MV-4-11 (cell line): Measurements from ENCODE around the gene RPL10A.

Experiments used
- DNase-seq: peaks from one replicate; lab custom pipeline; 2025; lab: John Stamatoyannopoulos, UW

The RPL10A gene

DNA sequence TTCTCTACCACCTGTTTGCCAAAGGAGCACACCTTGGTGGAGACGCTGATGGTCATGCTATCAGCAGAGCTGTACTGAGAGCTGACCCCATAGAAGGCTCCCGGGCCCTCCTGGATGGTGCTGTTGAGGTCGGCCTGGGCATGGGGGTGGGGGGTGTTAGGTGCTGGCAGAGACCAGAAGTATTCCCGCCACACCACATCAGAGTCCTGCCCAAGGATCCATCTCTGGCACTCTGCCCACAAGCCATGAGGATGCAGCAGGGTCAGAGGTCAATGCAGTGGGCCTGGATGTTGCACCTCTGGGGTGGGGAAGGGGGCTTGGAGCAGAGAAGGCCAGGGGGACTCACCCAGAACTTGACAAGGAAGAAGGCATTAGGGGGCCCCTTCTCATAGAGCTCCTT lies 7.4 kb downstream of the RPL10A start:
- DNase-seq: no peak

GRCh38 chr6:35476004-35476403 lies 7.8 kb downstream of the RPL10A start:
- no peak for DNase-seq

DNA sequence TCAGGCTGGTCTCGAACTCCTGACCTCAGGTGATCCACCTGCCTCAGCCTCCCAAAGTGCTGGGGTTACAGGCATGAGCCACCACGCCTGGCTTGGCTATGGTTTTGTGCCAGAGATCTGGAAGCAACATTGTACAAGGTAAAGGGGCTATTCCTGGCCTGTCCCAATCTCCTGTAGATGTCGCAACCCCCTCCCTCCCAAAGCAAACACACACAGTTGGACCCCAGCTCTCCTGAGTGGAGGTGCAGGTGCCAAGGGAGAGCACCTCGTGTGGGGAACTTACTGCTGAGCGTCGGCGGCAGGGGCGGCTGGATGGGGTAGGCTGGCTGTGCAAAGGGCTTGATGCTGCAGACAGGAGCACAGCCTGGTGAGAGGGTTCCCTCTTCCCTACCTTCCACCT lies 8.8 kb downstream of the RPL10A start:
- no peak for DNase-seq

GRCh38 chr6:35477551-35478179 lies 9.5 kb downstream of the RPL10A start:
- no peak for DNase-seq

GRCh38 chr6:35478259-35478658 lies 10.1 kb downstream of the RPL10A start:
- DNase-seq: no peak

GRCh38 chr6:35480176-35480575 lies 12.0 kb downstream of the RPL10A start:
- no peak for DNase-seq

GRCh38 chr6:35481226-35481625 lies 13.0 kb downstream of the RPL10A start:
- no peak for DNase-seq

GRCh38 chr6:35483062-35483461 lies 14.9 kb downstream of the RPL10A start:
- no peak for DNase-seq

DNA sequence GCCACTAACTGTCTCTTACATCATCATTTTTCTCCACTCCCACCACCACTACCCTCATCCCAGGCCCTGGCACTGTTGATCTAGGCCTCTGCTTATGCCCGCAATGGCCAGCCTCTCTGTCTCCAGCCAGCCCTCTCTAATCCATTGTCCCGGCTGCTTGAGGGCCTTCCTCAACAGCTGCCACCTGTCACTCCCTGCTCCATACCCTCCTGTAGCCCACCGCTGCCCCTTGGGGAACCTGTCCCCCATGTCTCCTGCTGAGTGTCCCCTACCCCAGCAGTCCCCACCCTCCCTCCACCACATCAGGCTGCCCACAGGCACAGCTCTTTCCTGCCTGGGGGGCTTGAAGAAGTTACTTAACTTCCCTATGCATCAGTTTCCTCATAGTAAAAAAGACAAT lies 15.3 kb downstream of the RPL10A start:
- DNase-seq: no peak

GRCh38 chr6:35483893-35484645 lies 15.9 kb downstream of the RPL10A start:
- DNase-seq: no peak

DNA sequence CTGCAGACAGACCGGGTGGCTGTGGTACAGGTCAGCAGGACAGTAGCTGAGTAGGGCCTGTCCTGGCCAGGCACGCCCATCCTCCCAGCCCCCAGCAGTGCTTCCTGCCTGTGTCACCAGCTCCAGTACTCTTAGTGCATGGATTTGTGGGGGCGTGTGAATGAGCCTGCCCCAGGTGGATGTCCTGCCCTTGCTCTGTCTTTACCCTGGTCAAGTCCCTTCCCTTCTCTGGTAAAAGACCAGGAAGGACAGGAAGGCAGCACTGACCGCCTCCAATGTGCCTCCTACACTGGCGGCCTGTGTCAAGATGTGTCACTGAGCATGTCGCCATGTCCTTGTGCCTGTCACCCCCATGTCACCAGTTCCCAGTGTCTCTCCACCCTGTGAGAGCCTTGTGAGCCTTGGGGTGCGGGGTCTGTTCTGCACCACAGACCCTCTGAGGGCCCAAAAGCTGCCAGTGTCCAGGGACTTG lies 16.8 kb downstream of the RPL10A start:
- DNase-seq: no peak

GRCh38 chr6:35485402-35485877 lies 17.2 kb downstream of the RPL10A start:
- DNase-seq: no peak

DNA sequence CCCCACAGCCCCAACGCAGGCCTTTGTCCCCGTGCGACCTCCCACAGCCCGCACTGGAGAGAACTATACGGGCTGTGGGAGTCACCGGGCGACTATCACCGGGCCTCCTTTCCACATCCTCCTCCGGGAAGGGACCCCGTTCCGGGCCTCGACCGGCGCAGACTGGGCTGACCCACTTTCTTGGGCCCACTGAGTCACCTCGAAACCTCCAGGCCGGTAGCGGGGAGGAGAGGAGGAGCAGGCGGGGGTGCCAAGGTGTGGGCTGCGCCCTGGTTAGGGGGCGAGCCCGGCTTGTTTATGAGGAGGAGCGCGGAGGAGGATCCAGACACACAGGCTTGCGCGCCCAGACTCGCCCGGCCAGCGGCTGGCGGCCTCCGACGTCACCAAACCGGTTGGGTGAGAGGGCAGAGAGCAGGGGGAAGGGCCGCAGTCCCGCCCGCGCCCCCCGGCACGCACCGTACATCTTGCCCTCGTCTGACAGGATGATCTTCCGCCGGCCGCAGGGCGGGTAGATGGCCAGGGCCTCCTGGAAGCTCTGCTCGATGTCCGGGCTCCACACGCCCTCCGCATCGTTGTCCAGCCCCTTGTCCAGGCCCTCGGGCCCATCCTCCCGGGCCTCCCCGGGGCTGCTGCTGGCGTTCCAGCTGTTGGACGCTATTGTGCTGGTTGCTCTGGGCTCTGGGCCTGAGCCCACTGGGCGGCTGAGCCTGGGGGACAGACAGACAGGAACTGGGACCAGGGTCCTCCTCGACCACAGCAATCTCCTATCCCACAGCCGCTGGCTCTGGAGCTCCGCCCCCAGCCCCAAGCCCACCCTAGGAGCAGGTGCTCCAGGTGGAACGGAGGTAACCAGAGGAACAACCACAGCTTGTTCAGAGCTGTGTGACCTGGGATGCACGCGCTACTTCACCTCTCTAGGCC lies 18.1 kb downstream of the RPL10A start:
- DNase-seq: no peak

- peak; percentile 94 for DNase-seq
These were observed 19.7 kb downstream of the RPL10A start for GRCh38 chr6:35487658-35488516.

DNA sequence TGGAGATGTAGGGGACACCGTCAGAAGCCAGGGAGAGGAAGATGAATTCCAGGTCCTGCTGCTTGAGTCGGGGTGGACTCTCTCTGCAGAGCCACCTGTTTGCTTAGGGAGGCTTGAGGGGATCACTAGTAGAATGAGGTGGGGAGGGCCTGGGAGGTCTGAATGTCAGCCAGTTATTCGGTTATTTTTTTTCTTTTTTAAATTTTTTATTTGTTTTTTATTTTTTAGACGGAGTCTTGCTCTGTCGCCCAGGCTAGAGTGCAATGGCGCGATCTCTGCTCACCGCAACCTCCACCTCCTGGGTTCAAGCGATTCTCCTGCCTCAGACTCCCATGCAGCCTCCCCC lies 20.3 kb downstream of the RPL10A start:
- DNase-seq: no peak

DNA sequence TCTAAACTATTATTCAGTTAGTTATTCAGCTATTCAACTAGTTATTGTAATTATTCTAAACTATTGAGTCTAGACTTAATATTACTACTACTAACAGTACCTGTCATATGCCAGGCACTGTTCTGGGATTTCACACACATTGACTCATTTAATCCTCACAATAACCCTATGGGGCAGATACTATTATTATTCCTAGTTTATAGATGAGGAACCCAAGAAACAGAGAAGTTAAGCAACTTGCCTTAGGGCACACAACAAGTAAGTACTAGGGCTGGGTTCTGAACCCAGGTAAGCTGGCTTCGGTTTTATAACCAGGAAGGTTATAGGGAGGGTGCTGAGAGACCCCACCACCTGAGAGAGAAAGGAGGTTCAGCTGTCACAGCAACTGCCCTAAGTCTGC lies 20.9 kb downstream of the RPL10A start:
- DNase-seq: no peak

DNA sequence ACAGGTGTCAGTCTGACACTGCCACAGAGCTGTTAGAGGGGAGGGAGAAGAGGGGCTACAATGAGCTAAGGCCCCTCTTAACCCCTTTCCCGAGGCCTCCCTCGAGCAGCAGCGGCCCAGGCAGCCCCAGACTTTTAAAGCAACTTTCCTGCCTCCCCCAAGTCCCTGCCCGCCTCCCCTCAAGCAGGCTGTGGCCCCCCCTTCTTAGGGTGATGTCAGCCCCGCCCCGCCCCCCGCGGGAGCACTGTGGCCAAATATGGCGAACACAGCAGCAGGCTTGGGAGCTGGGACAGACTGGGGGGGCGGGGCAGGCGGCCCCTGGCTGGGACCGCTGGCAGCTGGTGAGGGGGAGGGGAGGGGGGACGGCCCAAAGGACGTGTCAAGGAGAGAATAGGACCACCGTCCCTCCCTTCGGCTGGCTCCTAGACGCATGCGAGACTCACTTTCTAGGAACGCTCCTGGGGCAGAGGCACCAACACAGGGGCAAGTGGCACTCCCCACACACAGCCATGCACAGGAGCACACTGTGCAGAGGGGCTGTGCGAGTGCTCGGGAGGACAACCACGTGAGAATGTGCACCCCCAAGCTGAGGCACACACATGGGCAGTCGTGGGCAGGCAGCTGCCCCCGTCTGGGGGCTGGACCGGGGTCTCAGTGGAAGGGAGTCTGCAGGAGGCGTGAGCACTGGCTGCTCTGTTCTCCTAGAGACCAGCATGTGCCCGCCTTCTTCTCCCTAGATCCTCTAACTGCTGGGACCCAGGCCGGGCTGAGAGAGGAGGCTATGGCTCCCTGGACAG lies 22.0 kb downstream of the RPL10A start:
- no peak for DNase-seq

GRCh38 chr6:35490821-35491557 lies 22.8 kb downstream of the RPL10A start:
- DNase-seq: no peak

GRCh38 chr6:35491558-35492257 lies 23.5 kb downstream of the RPL10A start:
- DNase-seq: no peak
